GM13977 (cell line): Measurements from ENCODE around the gene KIF26B.
A peak's percentile ranks its signal among the peaks of the same experiment; 100 is the strongest.

Source experiments
- DNase-seq: peaks from one replicate; pipeline ENCODE4 v3.0.0; 2012; ENCODE audit warnings: low spot score
- CTCF ChIP-seq: IDR thresholded peaks from 2 replicates; pipeline ENCODE4 v1.5.1; 2012; ENCODE audit warnings: mild to moderate bottlenecking, control low read depth; ENCODE audit not compliant: insufficient read depth; ENCODE audit errors: extremely low read depth, missing control alignments
- in situ Hi-C: fragments of 300-500 bp; cut with MboI; formaldehyde crosslinking; loops from one replicate; pipeline ENCODE4 v1.12.0; 2022; ENCODE audit warnings: low sequenced_read_pairs, low pct_unique_long_range_greater_than_20kb, mixed read lengths, inconsistent platforms; ENCODE audit not compliant: unreplicated experiment

Gene KIF26B

GRCh38 chr1:245148069-245148468, 6.7 kb upstream of the KIF26B start:
- no peak for TF ChIP-seq CTCF
- DNase-seq = no peak
- in situ Hi-C loops = no loop called here

- in situ Hi-C loops = no loop called here
These were observed 5.9 kb upstream of the KIF26B start for GRCh38 chr1:245148861-245149260.

GRCh38 chr1:245153081-245153551, 1.7 kb upstream of the KIF26B start:
- in situ Hi-C loops = loop anchor here (5.0 to 25.0 kb wide), 2 partner anchors 849 to 1309 kb away; no protein-coding TSS in a partner anchor
- peak; percentile 60 for TF ChIP-seq CTCF

More at GRCh38 chr1:245148861-245149260, 5.9 kb upstream of the KIF26B start:
- no peak for TF ChIP-seq CTCF
- DNase-seq = no peak

GRCh38 chr1:245153552-245154428, 995 bp upstream of the KIF26B start:
- in situ Hi-C loops = loop anchor here (5.0 to 25.0 kb wide), 2 partner anchors 849 to 1309 kb away; no protein-coding TSS in a partner anchor
- TF ChIP-seq CTCF = no peak
- peak; percentile 48 for DNase-seq

More at GRCh38 chr1:245153081-245153551, 1.7 kb upstream of the KIF26B start:
- DNase-seq = peak; percentile 86

GRCh38 chr1:245155272-245156040, 671 bp downstream of the KIF26B start:
- peak; percentile 48 for DNase-seq
- no peak for TF ChIP-seq CTCF
- in situ Hi-C loops = loop anchor here (25.0 kb wide), 1 partner anchor 1307 kb away; no protein-coding TSS in a partner anchor

GRCh38 chr1:245156041-245156735, 1.4 kb downstream of the KIF26B start:
- TF ChIP-seq CTCF = peak; percentile 89
- peak; percentile 96 for DNase-seq
- in situ Hi-C loops = loop anchor here (25.0 kb wide), 1 partner anchor 1306 kb away; no protein-coding TSS in a partner anchor
